WTC11 (cell line): ENCODE results near the gene LYPLA2. TPM values are rescaled to one million over a fixed set of nuclear protein-coding genes. Genes with fewer than 3 reads are reported as not detected.

Source experiments
- ATAC-seq: fragments of 200-7000 bp; cut with Tn5 transposase; 2 replicates; pipeline ENCODE4 v1.10.0; 2021; ENCODE audit warnings: mild to moderate bottlenecking, moderate library complexity
- CTCF ChIA-PET: fragments of 300-600 bp; sonication (Branson Sonifier 250); formaldehyde crosslinking; loops from one replicate; lab custom pipeline; 2021; ENCODE audit warnings: antibody characterized with exemption; lab: Charles Lee
- POLR2A ChIA-PET: fragments of 350-600 bp; sonication (Branson Sonifier 250); formaldehyde crosslinking; loops from one replicate; lab custom pipeline; 2021; ENCODE audit warnings: antibody characterized with exemption; lab: Charles Lee
- DNase-seq: peaks from one replicate; pipeline ENCODE4 v3.0.0; 2021; ENCODE audit warnings: low spot score
- H3K27ac Mint-ChIP-seq: 2 replicates; pipeline ENCODE4 v1.8.0; 2021; ENCODE audit warnings: mixed read lengths
- H3K27me3 Mint-ChIP-seq: 2 replicates; pipeline ENCODE4 v1.8.0; 2021; ENCODE audit warnings: low read depth, mild to moderate bottlenecking, moderate library complexity, mixed read lengths
- H3K36me3 Mint-ChIP-seq: 2 replicates; pipeline ENCODE4 v1.8.0; 2021; ENCODE audit warnings: mixed read lengths
- H3K4me1 Mint-ChIP-seq: 2 replicates; pipeline ENCODE4 v1.8.0; 2022; ENCODE audit warnings: mixed read lengths
- H3K4me3 Mint-ChIP-seq: 2 replicates; pipeline ENCODE4 v1.8.0; 2021; ENCODE audit warnings: mild to moderate bottlenecking, moderate library complexity, mixed read lengths
- H3K9me3 Mint-ChIP-seq: 2 replicates; pipeline ENCODE4 v1.8.0; 2021; ENCODE audit warnings: mixed read lengths
- CBFB ChIP-seq: sonication (generic); formaldehyde crosslinking; IDR thresholded peaks from 2 replicates; pipeline ENCODE4 v1.8.1; 2022; ENCODE audit warnings: mild to moderate bottlenecking, low read depth, missing genetic modification reagents
- CREM ChIP-seq: sonication (generic); formaldehyde crosslinking; IDR thresholded peaks from 2 replicates; pipeline ENCODE4 v1.8.1; 2022; ENCODE audit warnings: mild to moderate bottlenecking, missing genetic modification reagents, moderate library complexity
- E2F1 ChIP-seq: sonication (generic); formaldehyde crosslinking; IDR thresholded peaks from 2 replicates; pipeline ENCODE4 v1.8.0; 2022; ENCODE audit warnings: mild to moderate bottlenecking, missing genetic modification reagents
- FOXP4 ChIP-seq: sonication (generic); formaldehyde crosslinking; IDR thresholded peaks from 2 replicates; pipeline ENCODE4 v1.8.0; 2022; ENCODE audit warnings: mild to moderate bottlenecking, missing genetic modification reagents
- GTF2I ChIP-seq: fragments of 250-450 bp; sonication (Bioruptor Pico); conservative IDR thresholded peaks from 2 replicates; pipeline ENCODE4 v1.4.0; 2021; ENCODE audit warnings: mild to moderate bottlenecking
- JUN ChIP-seq: sonication (generic); formaldehyde crosslinking; IDR thresholded peaks from 2 replicates; pipeline ENCODE4 v1.8.0; 2023; ENCODE audit warnings: mild to moderate bottlenecking, missing genetic modification reagents
- NFE2L1 ChIP-seq: sonication (generic); formaldehyde crosslinking; IDR thresholded peaks from 2 replicates; pipeline ENCODE4 v1.8.1; 2023; ENCODE audit warnings: missing genetic modification reagents
- RORB ChIP-seq: fragments of 250-450 bp; sonication (Bioruptor Pico); IDR thresholded peaks from 2 replicates; pipeline ENCODE4 v1.9.0; 2021; ENCODE audit warnings: mild to moderate bottlenecking
- SMAD4 ChIP-seq: sonication (generic); formaldehyde crosslinking; IDR thresholded peaks from 2 replicates; pipeline ENCODE4 v1.8.0; 2022; ENCODE audit warnings: mild to moderate bottlenecking, missing genetic modification reagents
- SOX15 ChIP-seq: fragments of 250-450 bp; sonication (Bioruptor Pico); IDR thresholded peaks from 2 replicates; pipeline ENCODE4 v1.9.0; 2021; ENCODE audit warnings: mild to moderate bottlenecking
- TCF7 ChIP-seq: sonication (generic); formaldehyde crosslinking; IDR thresholded peaks from 2 replicates; pipeline ENCODE4 v1.8.0; 2022; ENCODE audit warnings: mild to moderate bottlenecking, low read depth, missing genetic modification reagents, moderate library complexity
- ZBTB43 ChIP-seq: sonication (generic); formaldehyde crosslinking; IDR thresholded peaks from 2 replicates; pipeline ENCODE4 v1.8.1; 2023; ENCODE audit warnings: mild to moderate bottlenecking, missing genetic modification reagents
- ZNF121 ChIP-seq: sonication (generic); formaldehyde crosslinking; IDR thresholded peaks from 2 replicates; pipeline ENCODE4 v1.8.0; 2023; ENCODE audit warnings: missing genetic modification reagents
- ZNF232 ChIP-seq: sonication (generic); formaldehyde crosslinking; IDR thresholded peaks from 2 replicates; pipeline ENCODE4 v1.8.0; 2022; ENCODE audit warnings: mild to moderate bottlenecking, missing genetic modification reagents
- ZNF396 ChIP-seq: fragments of 250-450 bp; sonication (Bioruptor Pico); IDR thresholded peaks from 2 replicates; pipeline ENCODE4 v1.8.0; 2021; ENCODE audit warnings: mild to moderate bottlenecking, moderate library complexity, borderline replicate concordance
- ZNF512 ChIP-seq: sonication (generic); formaldehyde crosslinking; IDR thresholded peaks from 2 replicates; pipeline ENCODE4 v1.8.1; 2022; ENCODE audit warnings: missing genetic modification reagents, borderline replicate concordance
- ZNF532 ChIP-seq: fragments of 250-450 bp; sonication (Bioruptor Pico); IDR thresholded peaks from 2 replicates; pipeline ENCODE4 v1.9.0; 2021; ENCODE audit warnings: mild to moderate bottlenecking, borderline replicate concordance
- ZSCAN18 ChIP-seq: fragments of 250-450 bp; sonication (Bioruptor Pico); IDR thresholded peaks from 2 replicates; pipeline ENCODE4 v2.1.2; 2022; ENCODE audit warnings: mild to moderate bottlenecking, moderate library complexity
- total RNA-seq: library from RNA; stranded (reverse); gene quantifications from 3 replicates; pipeline ENCODE4 v1.2.3, GENCODE V29; 2021

LYPLA2 gene
- total RNA-seq, 1 experiment from 2014 or later: 164 TPM

- Mint-ChIP-seq H3K27me3 (no peaks in the 10 kb centered on the region), H3K27ac (no peak overlapping the region), H3K9me3 (no peaks in the 10 kb centered on the region), H3K4me3 (no peak overlapping the region), H3K36me3 (peaks cover 45% of the 10 kb centered on the region), H3K4me1 (peaks cover 12% of the 10 kb centered on the region)
- no peak for ATAC-seq
- ChIA-PET CTCF (interaction anchor here (0.6 to 4.8 kb wide), 2 partner anchors 22 to 116 kb away, joined by 4 to 36 read pairs; no protein-coding TSS in a partner anchor), POLR2A (no interaction called here)
- TF ChIP-seq NFE2L1: no peak
- no peak for TF ChIP-seq ZBTB43
- TF ChIP-seq ZNF396 (CRISPR knock-in tag): no peak
- no peak for TF ChIP-seq SMAD4 (CRISPR knock-in tag)
- no peak for TF ChIP-seq E2F1
- TF ChIP-seq JUN (CRISPR knock-in tag): no peak
- TF ChIP-seq FOXP4: no peak
- no peak for TF ChIP-seq RORB
- TF ChIP-seq ZSCAN18: no peak
- TF ChIP-seq CREM: no peak
- TF ChIP-seq TCF7 (CRISPR knock-in tag): no peak
- TF ChIP-seq ZNF232: no peak
- TF ChIP-seq ZNF512 (CRISPR knock-in tag): no peak
- no peak for TF ChIP-seq SOX15
- no peak for TF ChIP-seq ZNF532
- no peak for TF ChIP-seq CBFB (CRISPR knock-in tag)
- TF ChIP-seq ZNF121 (CRISPR knock-in tag): no peak
- no peak for TF ChIP-seq GTF2I (CRISPR knock-in tag)
- no peak for DNase-seq
These were observed 3.2 kb upstream of the LYPLA2 start for GRCh38 chr1:23787701-23788100.
